Sciatic nerve (tissue), 2 donors: ENCODE measurements around the gene TESMIN. TPM values are rescaled to one million over a fixed set of nuclear protein-coding genes. Genes with fewer than 3 reads are reported as not detected.
A peak's percentile ranks its signal among the peaks of the same experiment; 100 is the strongest.

Experiments used
- ATAC-seq: fragments of 200-7000 bp; cut with Tn5 transposase; one replicate; pipeline ENCODE4 v1.9.1; 2020; ENCODE audit warnings: mild to moderate bottlenecking, moderate library complexity
- DNase-seq: peaks from one replicate; pipeline ENCODE4 v3.0.0-alpha.2; 2020; ENCODE audit warnings: low spot score
- intact Hi-C: fragments of 100-400 bp; cut with DNase I; formaldehyde crosslinking; loops from one replicate; pipeline ENCODE4 v1.14.2; 2022
- total RNA-seq: library from RNA; stranded (reverse); fragmentation: NEBNext Ultra II Directional; extraction: Animal tissue kit (Norgen Biotek cat#: 25700); gene quantifications from one replicate; pipeline ENCODE4 v1.2.1, GENCODE V29; 2021
- donor health status: DM: no; HTN: no; CAD: no.
- donor health status: DM: no; HTN: no; CAD: no.

TESMIN gene
- total RNA-seq, 1 donor from 2014 or later = 1.5 TPM

GRCh38 chr11:68722143-68722542 lies 29.2 kb downstream of the TESMIN start:
- DNase-seq (no peak), ATAC-seq (no peak)
- intact Hi-C loops = no loop called here

- no peak for DNase-seq
- no peak for ATAC-seq
- intact Hi-C loops = no loop called here
Observed at GRCh38 chr11:68721075-68721474, 30.2 kb downstream of the TESMIN start.

DNA sequence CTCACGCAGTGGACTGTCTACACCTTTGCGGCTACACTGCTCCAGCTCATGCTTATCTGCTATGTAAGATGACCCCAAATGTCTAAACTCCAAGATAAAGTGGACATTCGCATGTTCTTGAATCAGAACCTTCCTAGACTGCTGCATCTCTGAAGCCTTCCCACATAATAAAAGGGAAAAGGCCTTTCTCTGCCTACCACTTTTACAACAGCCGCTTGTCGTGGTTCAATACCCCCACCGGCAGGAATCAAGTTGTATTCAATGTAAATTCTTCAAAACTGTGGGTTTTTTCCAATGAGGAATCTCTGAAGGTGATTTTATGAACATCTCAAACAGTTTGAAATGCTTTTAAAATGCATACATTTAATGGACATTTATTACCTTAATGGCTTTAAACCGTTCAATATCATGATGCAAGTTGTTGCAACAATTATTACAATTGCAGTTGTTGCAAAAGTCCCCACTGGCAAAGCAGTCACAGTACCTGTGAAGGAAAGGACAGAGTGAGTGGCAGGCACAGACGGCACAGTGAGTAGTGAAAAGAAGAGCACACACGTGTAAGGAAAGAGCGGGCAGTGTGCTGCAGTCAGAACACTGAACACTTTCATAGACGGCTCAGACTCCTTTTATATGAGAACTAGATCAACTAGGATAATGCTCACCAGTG lies 35.7 kb downstream of the TESMIN start:
- no peak for DNase-seq
- intact Hi-C loops = no loop called here
- no peak for ATAC-seq

DNA sequence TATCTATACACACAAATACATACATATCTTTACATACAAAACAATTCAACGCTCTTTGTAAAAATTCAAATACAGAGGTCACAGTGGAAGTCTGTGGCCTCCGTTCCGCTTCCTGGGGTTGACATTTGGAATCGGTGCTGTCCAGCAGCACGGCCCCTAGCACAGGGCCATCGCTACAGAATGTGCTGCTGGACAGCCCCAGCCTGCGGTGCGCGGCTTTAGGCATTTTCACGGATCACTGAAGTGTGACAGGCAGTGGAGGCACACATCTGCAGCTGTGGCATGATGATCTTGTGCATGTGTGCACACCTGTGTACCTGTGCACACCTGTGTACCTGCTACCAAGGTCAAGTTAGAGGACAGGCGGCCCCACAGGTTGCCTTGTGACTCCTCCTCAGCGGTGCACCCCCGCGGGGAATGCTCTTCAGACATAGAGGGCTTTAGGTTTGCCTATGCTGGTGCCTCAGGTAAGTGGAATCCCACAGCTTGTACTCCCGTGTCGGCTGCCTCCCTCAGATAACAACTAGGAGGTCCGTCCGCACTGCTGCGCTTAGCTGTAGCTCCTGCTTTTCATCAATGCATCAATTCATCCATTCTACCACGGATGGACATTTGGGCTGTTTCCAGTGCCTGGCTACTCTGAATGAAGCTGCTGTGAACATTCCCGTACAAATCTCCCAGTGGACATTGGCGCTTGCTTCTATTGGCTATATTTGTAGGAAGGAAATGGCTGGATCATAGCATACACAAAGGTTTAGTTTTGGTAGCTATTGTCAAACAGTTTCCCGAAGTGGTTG lies 37.1 kb downstream of the TESMIN start:
- intact Hi-C loops = no loop called here
- DNase-seq (no peak), ATAC-seq (no peak)

- intact Hi-C loops = no loop called here
- no peak for ATAC-seq
- no peak for DNase-seq
Observed at GRCh38 chr11:68711114-68711513, 40.2 kb downstream of the TESMIN start.

DNA sequence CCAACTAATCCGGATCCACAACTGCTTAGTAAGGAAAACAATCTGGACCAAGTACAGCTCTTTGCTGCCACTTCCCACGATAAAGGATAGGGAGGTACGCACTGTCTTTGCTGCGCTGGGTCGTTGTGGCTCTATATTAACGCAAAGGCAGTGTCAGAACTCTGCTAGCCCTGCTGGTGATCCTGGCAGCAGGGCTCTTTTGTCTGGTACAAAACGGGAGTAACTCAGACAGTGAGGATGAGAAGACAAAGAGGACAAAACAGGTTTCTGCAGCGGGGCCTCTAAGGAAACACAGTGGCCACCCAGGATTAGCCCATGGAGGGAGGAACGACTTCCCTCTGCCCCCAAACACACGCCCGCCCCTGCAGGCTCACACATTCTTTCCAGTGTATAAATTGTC lies 40.9 kb downstream of the TESMIN start:
- DNase-seq = no peak
- intact Hi-C loops = no loop called here
- ATAC-seq = no peak

- no peak for ATAC-seq
Observed at GRCh38 chr11:68709062-68709461, 42.3 kb downstream of the TESMIN start.

DNA sequence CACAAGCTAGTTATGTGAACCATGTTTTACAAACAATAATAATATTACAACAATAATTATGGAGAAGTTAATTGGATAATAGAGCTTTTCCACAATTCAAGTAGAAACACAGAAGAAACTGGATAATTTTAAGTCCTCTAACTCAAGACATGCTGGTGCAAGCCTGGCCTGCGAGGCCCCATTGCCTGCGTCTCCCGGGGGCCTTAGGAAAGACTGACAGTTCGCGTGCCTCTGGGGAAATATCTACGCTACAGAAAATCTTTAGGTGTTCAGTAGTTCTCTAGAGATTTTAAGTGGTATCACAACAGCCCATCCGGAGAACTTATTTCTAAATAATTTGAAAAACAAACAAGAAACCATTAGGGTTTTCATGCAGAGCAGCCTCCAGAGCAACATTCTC lies 43.8 kb downstream of the TESMIN start:
- intact Hi-C loops = no loop called here
- no peak for DNase-seq
- ATAC-seq = no peak

More at GRCh38 chr11:68709062-68709461, 42.3 kb downstream of the TESMIN start:
- intact Hi-C loops = no loop called here
- DNase-seq = no peak

DNA sequence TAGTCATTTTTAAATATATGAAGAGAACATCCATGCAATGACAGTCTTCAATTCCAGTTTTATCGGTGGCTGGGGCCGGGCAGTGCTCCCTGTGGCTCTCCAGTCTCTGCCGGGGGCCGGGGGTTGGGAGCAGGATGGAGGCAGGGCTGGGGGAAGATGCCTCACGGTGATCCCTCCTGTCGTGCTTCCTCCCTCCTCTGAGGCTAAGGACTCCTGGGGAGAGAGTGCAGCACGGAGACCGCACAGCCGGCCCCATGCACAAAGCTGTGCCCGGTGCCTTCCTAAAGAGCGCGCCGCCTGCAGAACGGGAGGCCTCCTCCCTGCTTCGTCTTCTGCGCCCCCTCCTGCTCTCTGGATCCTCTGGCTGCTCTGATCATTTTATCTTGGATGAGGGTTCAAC lies 46.4 kb downstream of the TESMIN start:
- intact Hi-C loops = no loop called here
- no peak for DNase-seq
- ATAC-seq = peak; percentile 64

DNA sequence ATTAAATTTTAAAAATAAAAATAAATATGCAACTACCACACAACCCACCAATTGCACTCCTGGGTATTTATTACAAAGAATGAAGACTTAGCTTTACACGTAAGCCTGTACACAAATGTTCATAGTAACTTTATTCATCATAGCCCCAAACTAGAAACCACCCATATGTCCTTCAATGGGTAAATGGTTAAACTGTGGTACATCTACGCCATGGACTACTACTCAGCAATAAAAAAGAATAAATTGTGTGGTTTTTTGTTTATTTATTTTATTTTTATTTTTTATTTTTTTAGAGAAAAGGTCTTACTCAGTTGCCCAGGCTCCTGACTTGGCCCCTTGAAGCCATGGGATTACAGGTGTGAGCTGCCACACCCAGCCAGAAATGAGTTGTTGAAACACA lies 52.3 kb downstream of the TESMIN start:
- ATAC-seq (no peak), DNase-seq (no peak)
- intact Hi-C loops = no loop called here

- intact Hi-C loops = no loop called here
- DNase-seq = no peak
- no peak for ATAC-seq
Observed at GRCh38 chr11:68695531-68695930, 55.8 kb downstream of the TESMIN start.

- no peak for DNase-seq
- no peak for ATAC-seq
- intact Hi-C loops = no loop called here
Observed at GRCh38 chr11:68694431-68695297, 56.7 kb downstream of the TESMIN start.

DNA sequence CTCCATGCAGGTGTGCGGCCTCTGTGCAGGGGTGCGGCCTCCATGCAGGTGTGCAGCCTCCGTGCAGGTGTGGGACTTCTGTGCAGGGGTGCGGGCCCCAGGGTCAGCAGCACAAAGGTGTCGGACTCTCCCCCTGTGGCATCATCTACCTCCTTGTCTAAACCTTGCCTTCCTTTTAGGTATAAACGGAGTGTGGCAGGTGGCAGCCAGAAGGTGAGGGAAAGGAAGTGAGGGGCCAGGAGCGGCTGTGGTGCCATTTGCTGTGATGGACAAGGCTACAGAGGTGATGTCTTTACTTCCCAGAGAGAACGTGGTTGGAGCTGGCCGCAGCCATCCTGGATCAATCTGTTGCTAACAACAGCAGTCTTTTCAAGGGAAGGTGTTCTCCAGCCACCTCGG lies 57.8 kb downstream of the TESMIN start:
- intact Hi-C loops = no loop called here
- DNase-seq (no peak), ATAC-seq (no peak)

DNA sequence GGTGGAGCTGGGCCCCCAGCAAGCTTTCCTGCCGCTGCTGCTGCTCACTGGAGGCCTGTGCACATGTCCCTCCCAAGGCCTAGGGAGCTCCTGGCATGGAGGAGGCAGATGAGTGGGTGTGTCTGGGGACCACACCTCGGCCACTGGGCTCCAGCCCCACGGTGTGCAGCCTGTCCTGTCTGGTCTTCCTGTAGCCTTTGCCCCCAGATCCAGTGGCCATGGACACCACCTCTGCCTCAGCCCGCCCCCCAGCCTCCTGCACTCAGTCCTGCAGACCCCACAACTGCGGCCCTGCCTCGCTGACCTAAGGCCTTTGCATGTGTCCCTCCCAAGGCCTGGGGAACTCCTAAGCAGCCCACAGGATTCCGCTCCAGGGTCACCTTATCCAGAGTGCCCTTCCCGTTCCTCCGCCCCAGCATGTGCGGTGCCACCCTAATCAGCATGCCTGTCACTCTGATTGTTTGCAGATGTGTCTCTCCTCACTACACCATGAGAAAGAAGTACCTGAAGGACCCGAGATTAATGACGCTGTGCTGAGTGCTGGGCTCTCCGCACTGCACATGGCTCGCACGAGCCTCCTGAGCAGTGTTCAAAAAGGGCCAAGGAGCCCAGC lies 58.3 kb downstream of the TESMIN start:
- no peak for ATAC-seq
- DNase-seq = no peak
- intact Hi-C loops = no loop called here

DNA sequence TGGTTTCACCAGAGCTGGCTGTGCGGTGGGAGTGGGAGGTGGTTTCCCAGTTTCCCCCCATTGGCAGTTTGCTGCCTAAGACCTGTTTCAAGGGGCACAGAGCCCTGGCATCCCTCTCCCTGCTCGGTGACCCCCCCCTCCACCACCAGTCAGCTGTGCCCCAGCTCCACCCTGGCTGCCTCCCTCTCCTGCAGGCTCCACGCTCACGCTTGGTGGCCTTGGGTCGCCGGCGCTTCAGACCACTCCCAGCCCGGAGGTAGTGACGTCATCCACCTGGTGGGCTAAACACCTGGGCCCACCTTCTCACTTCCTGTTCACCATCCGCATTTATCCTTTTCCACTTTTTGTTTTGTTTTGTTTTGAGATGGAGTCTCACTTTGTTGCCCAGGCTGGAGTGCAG lies 59.2 kb downstream of the TESMIN start:
- ATAC-seq (no peak), DNase-seq (no peak)
- intact Hi-C loops = no loop called here

GRCh38 chr11:68691402-68691784 lies 59.9 kb downstream of the TESMIN start:
- no peak for ATAC-seq
- intact Hi-C loops = no loop called here
- DNase-seq = no peak

GRCh38 chr11:68690671-68691401 lies 60.5 kb downstream of the TESMIN start:
- ATAC-seq (no peak), DNase-seq (no peak)
- intact Hi-C loops = no loop called here

- ATAC-seq = no peak
- intact Hi-C loops = no loop called here
- no peak for DNase-seq
Observed at GRCh38 chr11:68689737-68690625, 61.3 kb downstream of the TESMIN start.
